ENCODE data around the gene MUC20.
A peak's percentile ranks its signal among the peaks of the same experiment; 100 is the strongest.

MUC20 gene

GRCh38 chr3:195697582-195698324 is 23.0 kb upstream of the MUC20 start:
- Mint-ChIP-seq H3K27me3 (no peaks in the 10 kb centered on the region), H3K27ac (ENCODE audit: low read depth) (no peak overlapping the region), H3K4me1 (no peaks in the 10 kb centered on the region), H3K9me3 (no peaks in the 10 kb centered on the region), H3K36me3 (ENCODE audit: insufficient read depth) (peaks cover 11% of the 10 kb centered on the region), H3K4me3 (no peak overlapping the region)
- no peak for ATAC-seq (replicated peaks; ENCODE audit: extremely low read depth, poor library complexity, severe bottlenecking)
- DNase-seq (ENCODE audit: low spot score in 2 of 2) = no peak

DNA sequence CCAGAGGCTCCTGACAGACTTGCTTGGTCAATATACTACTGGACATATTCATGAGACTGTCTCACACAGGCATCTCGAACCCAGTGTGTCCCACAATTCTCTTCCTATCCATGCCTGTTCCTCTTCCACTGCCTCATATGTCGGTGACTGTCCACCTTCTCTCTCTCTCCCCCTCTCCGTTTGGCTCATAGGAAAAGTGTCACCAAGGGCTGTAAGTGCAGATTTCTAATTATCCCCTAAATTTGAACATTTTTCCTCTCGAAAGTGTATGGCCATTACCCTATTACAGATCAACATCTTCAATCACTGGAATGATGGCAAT is 22.5 kb upstream of the MUC20 start:
- no peak overlapping the region for H3K27ac Mint-ChIP-seq (ENCODE audit: low read depth)

DNA sequence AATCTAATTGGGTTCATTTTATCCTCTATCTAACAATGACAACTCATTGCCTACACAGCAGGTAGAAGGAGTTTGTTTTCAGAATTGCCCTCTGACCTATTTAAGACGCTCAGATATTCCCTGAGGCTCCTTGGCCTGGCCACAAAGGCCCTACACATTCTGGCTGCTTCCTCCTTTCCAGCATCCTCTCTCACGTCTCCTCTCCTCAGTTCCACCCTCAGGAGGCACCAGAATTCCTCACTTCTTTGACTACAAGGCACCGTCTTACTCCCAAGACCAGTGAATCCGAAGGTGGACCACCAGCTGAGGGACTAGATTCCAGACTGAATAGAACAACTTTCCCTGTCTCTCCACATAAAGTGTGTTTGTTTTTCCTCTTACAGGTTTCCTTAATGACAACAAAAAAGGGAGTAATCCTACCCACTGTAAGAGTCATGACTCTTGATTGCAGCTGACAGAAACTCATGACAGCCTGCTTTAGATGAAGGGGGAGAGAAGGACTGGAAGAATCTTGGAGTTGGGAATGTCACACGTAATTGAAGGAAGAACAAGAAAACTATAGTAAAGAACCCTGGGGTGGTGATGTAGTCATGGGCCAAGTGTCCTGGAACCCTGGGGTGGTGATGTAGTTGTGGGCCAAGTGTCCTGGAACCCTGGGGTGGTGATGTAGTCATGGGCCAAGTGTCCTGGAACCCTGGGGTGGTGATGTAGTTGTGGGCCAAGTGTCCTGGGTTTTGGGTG is 22.0 kb upstream of the MUC20 start:
- H3K9me3 Mint-ChIP-seq = no peaks in the 10 kb centered on the region
- no peaks in the 10 kb centered on the region for H3K4me1 Mint-ChIP-seq
- H3K27ac Mint-ChIP-seq (ENCODE audit: low read depth) = no peak overlapping the region
- ATAC-seq (replicated peaks; ENCODE audit: extremely low read depth, poor library complexity, severe bottlenecking) (no peak), DNase-seq (ENCODE audit: low spot score in 2 of 2) (no peak)
- H3K4me3 Mint-ChIP-seq = no peak overlapping the region
- H3K27me3 Mint-ChIP-seq = no peaks in the 10 kb centered on the region
- peaks cover 9% of the 10 kb centered on the region for H3K36me3 Mint-ChIP-seq (ENCODE audit: insufficient read depth)

More for the DNA sequence above, 22.5 kb upstream of the MUC20 start:
- Mint-ChIP-seq H3K4me1 (no peaks in the 10 kb centered on the region), H3K27me3 (no peaks in the 10 kb centered on the region), H3K4me3 (no peak overlapping the region), H3K36me3 (ENCODE audit: insufficient read depth) (peaks cover 11% of the 10 kb centered on the region), H3K9me3 (no peaks in the 10 kb centered on the region)
- ATAC-seq (replicated peaks; ENCODE audit: extremely low read depth, poor library complexity, severe bottlenecking) = no peak
- DNase-seq (ENCODE audit: low spot score in 2 of 2) = no peak

- H3K9me3 Mint-ChIP-seq = no peaks in the 10 kb centered on the region
- peak overlapping the region; percentile 23 for H3K27ac Mint-ChIP-seq (ENCODE audit: low read depth)
- H3K27me3 Mint-ChIP-seq = no peaks in the 10 kb centered on the region
- no peak overlapping the region for H3K4me3 Mint-ChIP-seq
- no peaks in the 10 kb centered on the region for H3K4me1 Mint-ChIP-seq
- peaks cover 7% of the 10 kb centered on the region for H3K36me3 Mint-ChIP-seq (ENCODE audit: insufficient read depth)
- DNase-seq (ENCODE audit: low spot score in 2 of 2) = no peak
- no peak for ATAC-seq (replicated peaks; ENCODE audit: extremely low read depth, poor library complexity, severe bottlenecking)
Measured at GRCh38 chr3:195699388-195699771, 21.4 kb upstream of the MUC20 start.

DNA sequence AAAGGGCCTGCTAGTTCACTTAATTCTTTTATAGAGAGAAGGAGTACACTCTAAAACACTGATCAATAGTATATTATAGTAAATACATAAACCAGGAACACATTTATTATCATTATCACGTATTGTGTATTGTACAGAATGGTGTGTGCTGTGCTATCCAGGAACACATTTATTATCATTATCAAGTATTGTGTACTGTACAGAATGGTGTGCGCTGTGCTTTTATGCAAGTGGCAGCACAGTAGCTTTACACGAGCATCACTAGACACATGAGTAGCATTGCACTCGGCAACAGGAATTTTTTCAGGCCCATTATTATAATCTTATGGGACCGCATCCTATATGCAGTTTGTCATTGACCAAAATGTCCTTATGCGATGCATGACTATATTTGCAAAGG is 20.9 kb upstream of the MUC20 start:
- H3K4me3 Mint-ChIP-seq = no peak overlapping the region
- DNase-seq (ENCODE audit: low spot score in 2 of 2) = no peak
- no peaks in the 10 kb centered on the region for H3K4me1 Mint-ChIP-seq
- peaks cover 7% of the 10 kb centered on the region for H3K36me3 Mint-ChIP-seq (ENCODE audit: insufficient read depth)
- no peaks in the 10 kb centered on the region for H3K9me3 Mint-ChIP-seq
- no peaks in the 10 kb centered on the region for H3K27me3 Mint-ChIP-seq
- ATAC-seq (replicated peaks; ENCODE audit: extremely low read depth, poor library complexity, severe bottlenecking) = no peak
- H3K27ac Mint-ChIP-seq (ENCODE audit: low read depth) = peak overlapping the region; percentile 23

DNA sequence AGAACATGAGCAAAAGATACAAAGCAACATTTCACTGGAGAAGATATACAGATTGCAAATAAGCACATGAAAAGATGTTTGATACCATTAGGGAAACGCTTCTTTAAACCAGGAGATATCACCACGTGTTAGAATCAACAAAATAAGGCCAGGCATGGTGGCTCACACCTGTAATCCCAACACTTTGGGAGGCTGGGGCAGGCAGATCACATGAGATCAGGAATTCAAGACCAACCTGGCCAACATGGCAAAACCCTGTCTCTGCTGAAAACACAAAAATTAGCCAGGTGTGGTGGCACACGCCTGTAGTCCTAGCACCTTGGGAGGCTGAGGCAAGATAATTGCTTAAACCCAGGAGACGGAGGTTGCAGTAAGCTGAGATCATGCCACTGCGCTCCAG is 20.5 kb upstream of the MUC20 start:
- DNase-seq (ENCODE audit: low spot score in 2 of 2) = no peak
- no peak for ATAC-seq (replicated peaks; ENCODE audit: extremely low read depth, poor library complexity, severe bottlenecking)
- peak overlapping the region; percentile 23 for H3K27ac Mint-ChIP-seq (ENCODE audit: low read depth)
- H3K27me3 Mint-ChIP-seq = no peaks in the 10 kb centered on the region
- H3K9me3 Mint-ChIP-seq = no peaks in the 10 kb centered on the region
- peaks cover 7% of the 10 kb centered on the region for H3K36me3 Mint-ChIP-seq (ENCODE audit: insufficient read depth)
- H3K4me3 Mint-ChIP-seq = no peak overlapping the region
- H3K4me1 Mint-ChIP-seq = no peaks in the 10 kb centered on the region

DNA sequence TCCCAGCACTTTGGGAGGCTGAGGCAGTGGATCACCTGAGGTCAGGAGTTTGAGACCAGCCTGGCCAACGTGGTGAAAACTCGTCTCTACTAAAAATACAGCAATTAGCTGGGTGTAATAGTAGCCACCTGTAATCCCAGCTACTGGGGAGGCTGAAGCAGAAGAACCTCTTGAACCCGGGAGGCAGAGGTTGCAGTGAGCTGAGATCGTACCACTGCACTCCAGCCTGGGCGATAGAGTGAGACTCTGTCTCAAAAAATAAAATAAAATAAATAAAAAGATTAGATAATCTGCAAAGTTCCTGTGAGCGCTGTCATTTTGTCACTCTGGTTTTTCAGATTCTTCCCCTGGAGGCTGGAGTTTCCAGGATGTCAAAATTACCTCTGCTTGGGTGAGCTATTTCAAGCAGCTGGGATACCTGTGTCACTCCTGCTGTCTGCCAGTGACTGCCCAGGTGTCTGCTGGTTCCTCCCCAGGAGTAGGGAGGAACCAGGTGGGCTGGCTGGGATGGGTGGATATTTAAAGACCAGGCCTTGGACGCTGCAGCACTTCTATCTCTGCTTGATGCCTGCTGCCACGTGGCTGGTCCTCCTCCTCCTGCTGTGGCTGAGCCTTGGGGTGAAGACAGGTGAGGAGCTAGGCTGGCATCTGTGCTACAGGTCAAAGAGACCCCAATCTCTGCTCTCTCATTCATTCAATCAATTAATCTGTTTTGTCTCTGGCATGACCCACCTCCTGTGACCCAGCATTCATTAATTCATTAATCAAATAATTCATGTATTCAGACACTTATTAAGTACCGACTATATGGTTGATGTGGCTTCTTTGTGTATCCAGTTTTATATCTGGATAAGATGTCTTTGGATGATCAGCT is 19.5 kb upstream of the MUC20 start:
- ATAC-seq (replicated peaks; ENCODE audit: extremely low read depth, poor library complexity, severe bottlenecking) (no peak), DNase-seq (ENCODE audit: low spot score in 2 of 2) (no peak)
- Mint-ChIP-seq H3K9me3 (no peaks in the 10 kb centered on the region), H3K4me1 (no peaks in the 10 kb centered on the region), H3K27me3 (no peaks in the 10 kb centered on the region), H3K4me3 (no peak overlapping the region), H3K36me3 (ENCODE audit: insufficient read depth) (peaks cover 7% of the 10 kb centered on the region), H3K27ac (ENCODE audit: low read depth) (no peak overlapping the region)

DNA sequence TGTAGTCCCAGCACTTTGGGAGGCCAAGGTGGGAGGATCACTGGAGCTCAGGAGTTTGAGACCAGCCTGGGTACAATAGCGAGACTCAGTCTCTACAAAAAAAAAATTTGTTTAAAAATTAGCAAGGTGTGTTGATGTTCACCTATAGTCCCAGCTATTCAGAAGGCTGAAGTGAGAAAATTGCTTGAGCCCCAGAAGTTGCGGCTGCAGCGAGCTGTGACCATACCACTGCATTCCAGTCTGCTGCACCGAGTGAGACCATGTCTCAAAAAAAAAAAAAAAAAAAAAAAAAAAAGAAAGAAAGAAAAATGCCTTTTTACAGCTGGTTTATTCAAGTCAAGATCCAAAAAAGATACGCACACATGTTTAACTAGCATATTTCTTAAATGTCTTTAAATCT is 17.0 kb upstream of the MUC20 start:
- DNase-seq (ENCODE audit: low spot score in 2 of 2) (no peak), ATAC-seq (replicated peaks; ENCODE audit: extremely low read depth, poor library complexity, severe bottlenecking) (no peak)
- H3K27me3 Mint-ChIP-seq = no peaks in the 10 kb centered on the region
- no peak overlapping the region for H3K4me3 Mint-ChIP-seq
- no peaks in the 10 kb centered on the region for H3K4me1 Mint-ChIP-seq
- no peaks in the 10 kb centered on the region for H3K9me3 Mint-ChIP-seq
- H3K36me3 Mint-ChIP-seq (ENCODE audit: insufficient read depth) = peaks cover 1% of the 10 kb centered on the region
- H3K27ac Mint-ChIP-seq (ENCODE audit: low read depth) = no peak overlapping the region

DNA sequence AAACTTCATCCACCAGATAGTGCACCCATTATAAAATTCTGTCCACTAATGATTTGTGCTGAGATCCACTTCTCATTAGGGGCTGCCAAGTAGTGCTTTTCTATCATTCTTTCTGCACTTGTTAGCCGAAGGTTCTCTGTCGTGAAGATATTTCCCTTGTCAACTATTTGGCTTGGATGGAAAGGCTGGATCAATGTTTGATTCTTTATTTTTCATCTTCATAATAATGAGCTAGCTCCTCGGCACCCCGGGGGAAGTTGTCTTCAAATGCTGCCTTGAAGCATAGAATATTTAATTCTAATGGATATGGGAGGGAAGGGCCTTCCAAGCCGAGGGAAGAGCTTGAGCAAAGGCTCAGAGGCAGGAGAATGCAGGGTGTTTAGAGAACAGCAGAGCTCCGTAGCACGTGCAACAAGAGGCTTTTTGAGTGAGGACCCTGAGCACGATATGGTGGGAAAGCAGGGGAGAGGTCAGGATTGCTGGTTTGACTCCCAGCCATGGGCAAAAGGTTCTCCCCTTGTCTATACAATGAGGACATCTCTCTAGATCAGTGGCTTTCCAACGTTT is 16.3 kb upstream of the MUC20 start:
- H3K9me3 Mint-ChIP-seq = no peaks in the 10 kb centered on the region
- H3K4me3 Mint-ChIP-seq = no peak overlapping the region
- no peaks in the 10 kb centered on the region for H3K27me3 Mint-ChIP-seq
- peaks cover 1% of the 10 kb centered on the region for H3K36me3 Mint-ChIP-seq (ENCODE audit: insufficient read depth)
- DNase-seq (ENCODE audit: low spot score in 2 of 2) = no peak
- H3K27ac Mint-ChIP-seq (ENCODE audit: low read depth) = no peak overlapping the region
- H3K4me1 Mint-ChIP-seq = peaks cover 4% of the 10 kb centered on the region
- ATAC-seq (replicated peaks; ENCODE audit: extremely low read depth, poor library complexity, severe bottlenecking) = no peak

- DNase-seq (ENCODE audit: low spot score in 2 of 2) (no peak), ATAC-seq (replicated peaks; ENCODE audit: extremely low read depth, poor library complexity, severe bottlenecking) (no peak)
- Mint-ChIP-seq H3K4me3 (no peak overlapping the region), H3K9me3 (no peaks in the 10 kb centered on the region), H3K27ac (ENCODE audit: low read depth) (peak overlapping the region; percentile 17), H3K36me3 (ENCODE audit: insufficient read depth) (no peaks in the 10 kb centered on the region), H3K27me3 (no peaks in the 10 kb centered on the region), H3K4me1 (peaks cover 4% of the 10 kb centered on the region)
Measured at GRCh38 chr3:195705081-195705991, 15.4 kb upstream of the MUC20 start.

DNA sequence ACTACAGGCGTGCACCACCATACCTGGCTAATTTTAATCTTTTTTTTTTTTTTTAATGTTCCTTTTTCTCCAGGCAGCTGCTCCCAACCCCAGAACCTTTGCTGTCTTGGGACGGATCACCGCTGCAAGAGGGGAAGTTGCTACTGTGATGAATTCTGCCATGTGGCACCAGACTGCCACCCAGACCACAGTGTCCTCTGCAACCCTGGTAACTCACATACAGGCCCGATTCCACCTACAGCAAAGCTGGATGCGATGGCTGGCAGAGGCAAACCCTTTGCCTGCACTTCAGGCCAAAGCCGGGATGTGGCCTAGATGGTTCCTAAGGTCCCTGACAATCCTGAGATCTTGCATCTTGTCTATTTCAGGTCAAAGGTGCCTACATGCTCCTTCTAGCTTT is 12.7 kb upstream of the MUC20 start:
- H3K27ac Mint-ChIP-seq (ENCODE audit: low read depth) = no peak overlapping the region
- H3K9me3 Mint-ChIP-seq = no peaks in the 10 kb centered on the region
- H3K4me3 Mint-ChIP-seq = no peak overlapping the region
- peaks cover 4% of the 10 kb centered on the region for H3K4me1 Mint-ChIP-seq
- DNase-seq (ENCODE audit: low spot score in 2 of 2) = no peak
- peaks cover 9% of the 10 kb centered on the region for H3K36me3 Mint-ChIP-seq (ENCODE audit: insufficient read depth)
- H3K27me3 Mint-ChIP-seq = no peaks in the 10 kb centered on the region
- no peak for ATAC-seq (replicated peaks; ENCODE audit: extremely low read depth, poor library complexity, severe bottlenecking)
